Measurements from ENCODE around the gene SUSD5. TPM values are rescaled to one million over a fixed set of nuclear protein-coding genes. Genes with fewer than 3 reads are reported as not detected.
A peak's percentile ranks its signal among the peaks of the same experiment; 100 is the strongest.

SUSD5 gene
- under 1 TPM; 0.60 to 0.82 TPM for total RNA-seq
- long read RNA-seq, full-length matches to known transcripts, result 1 of 1 reads
- long read RNA-seq, partial matches to known transcripts, result 0 of 1 reads
- long read RNA-seq, other reads (novel, unspliced or antisense), result 0 of 1 reads

GRCh38 chr3:33218446-33219174 is at the start of gene SUSD5:
SUSD5 (minus strand) TSS chr3:33218810; CDS start chr3:33218797, 13 bp downstream.
- intact Hi-C loops (cut with DNase I), result no loop called here
- DNase-seq, result no peak

DNA sequence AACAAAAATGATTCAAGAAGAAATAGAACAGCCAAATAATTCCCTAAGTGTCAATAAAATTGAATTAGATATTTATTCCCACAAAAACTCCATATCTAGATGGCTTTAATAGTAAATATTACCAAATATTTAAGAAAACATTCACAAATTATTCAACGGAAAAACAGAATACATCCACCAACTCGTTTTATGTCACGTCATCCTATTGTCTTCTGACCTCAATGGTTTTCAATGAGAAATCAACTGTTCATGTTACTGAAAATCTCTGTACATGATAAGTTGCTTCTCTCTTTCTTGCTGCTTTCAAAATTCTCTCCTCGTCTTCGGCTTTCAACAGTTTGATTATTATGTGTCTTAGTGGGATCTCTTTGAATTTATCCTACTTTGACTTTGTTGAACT is 41.5 kb upstream of the SUSD5 start:
- intact Hi-C loops (cut with DNase I), result no loop called here
- no peak for DNase-seq
- no peak for ATAC-seq

More at GRCh38 chr3:33218446-33219174, at the start of gene SUSD5:
- ATAC-seq, result peak; percentile 73 to 84

GRCh38 chr3:33256249-33256648 is 37.6 kb upstream of the SUSD5 start:
- DNase-seq, result no peak
- no peak for ATAC-seq
- intact Hi-C loops (cut with DNase I), result no loop called here

GRCh38 chr3:33250712-33251111 is 32.1 kb upstream of the SUSD5 start:
- ATAC-seq (no peak), DNase-seq (no peak)
- intact Hi-C loops (cut with DNase I), result no loop called here

GRCh38 chr3:33246786-33247185 is 28.2 kb upstream of the SUSD5 start:
- no peak for DNase-seq
- intact Hi-C loops (cut with DNase I), result no loop called here
- no peak for ATAC-seq

DNA sequence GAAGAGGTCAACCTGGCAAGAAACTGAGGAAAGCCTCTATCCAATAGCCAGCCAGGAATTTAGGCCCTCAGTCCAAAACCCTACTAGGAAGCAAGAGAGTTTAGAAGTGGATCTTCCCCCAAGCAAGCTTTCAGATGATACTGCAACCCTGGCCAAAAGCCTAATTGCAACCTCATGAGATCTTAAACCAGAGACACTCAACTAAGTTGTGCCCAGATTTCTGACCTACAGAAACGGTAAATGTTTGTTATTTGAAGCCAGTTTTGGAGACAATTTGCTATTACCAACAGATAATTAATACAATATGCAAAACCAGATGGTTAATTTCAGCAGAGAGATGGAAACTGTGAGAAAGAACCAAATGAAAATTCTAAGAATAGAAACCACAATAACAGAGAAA is 21.7 kb upstream of the SUSD5 start:
- ATAC-seq, result no peak
- no peak for DNase-seq
- intact Hi-C loops (cut with DNase I), result no loop called here

GRCh38 chr3:33238923-33239322 is 20.3 kb upstream of the SUSD5 start:
- DNase-seq (no peak), ATAC-seq (no peak)
- intact Hi-C loops (cut with DNase I), result no loop called here

DNA sequence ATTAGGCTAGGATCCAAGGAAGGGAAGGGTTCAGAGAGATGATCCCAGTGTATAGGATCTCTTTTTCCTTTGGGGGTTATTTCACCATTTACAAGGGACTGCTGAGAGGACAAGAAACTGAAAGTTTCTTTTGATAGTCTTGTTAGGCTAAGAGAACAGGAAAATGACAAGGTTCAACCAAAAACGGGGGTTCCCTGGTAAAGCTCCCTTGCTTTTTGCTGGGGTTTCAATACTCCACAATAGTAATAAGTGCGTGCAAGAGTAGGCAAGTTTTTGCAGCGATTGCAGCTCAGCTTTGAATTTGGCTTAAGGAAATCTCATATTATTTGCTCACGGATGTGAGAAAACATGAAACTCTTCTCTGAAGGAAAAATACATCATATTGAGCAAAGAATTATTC is 18.8 kb upstream of the SUSD5 start:
- ATAC-seq (no peak), DNase-seq (no peak)
- intact Hi-C loops (cut with DNase I), result no loop called here

DNA sequence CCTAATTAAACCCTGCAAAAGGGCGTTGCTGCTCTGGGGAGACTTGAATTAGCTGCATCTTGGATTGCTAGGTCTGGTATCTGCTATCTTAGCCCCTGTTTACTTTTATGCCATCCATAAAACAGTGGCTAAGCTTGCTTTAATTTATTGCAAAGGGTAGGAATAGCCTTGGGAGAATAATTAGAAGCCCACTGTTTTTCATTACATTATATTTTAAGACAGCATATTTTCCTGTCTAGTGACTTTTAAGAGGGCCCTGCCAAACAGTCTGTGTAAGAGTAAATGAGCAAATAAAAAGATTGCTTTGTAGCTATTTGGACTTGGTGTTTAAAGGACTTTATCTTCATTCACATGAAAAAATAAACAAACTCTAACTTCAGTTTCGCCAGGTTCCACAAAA is 17.4 kb upstream of the SUSD5 start:
- intact Hi-C loops (cut with DNase I), result no loop called here
- ATAC-seq (no peak), DNase-seq (no peak)

- intact Hi-C loops (cut with DNase I), result no loop called here
- no peak for ATAC-seq
- no peak for DNase-seq
Measured at GRCh38 chr3:33233884-33234283, 15.3 kb upstream of the SUSD5 start.

GRCh38 chr3:33231756-33232465 is 13.3 kb upstream of the SUSD5 start:
- DNase-seq, result no peak
- no peak for ATAC-seq
- intact Hi-C loops (cut with DNase I), result no loop called here

GRCh38 chr3:33229947-33230346 is 11.3 kb upstream of the SUSD5 start:
- intact Hi-C loops (cut with DNase I), result no loop called here
- no peak for DNase-seq
- no peak for ATAC-seq

DNA sequence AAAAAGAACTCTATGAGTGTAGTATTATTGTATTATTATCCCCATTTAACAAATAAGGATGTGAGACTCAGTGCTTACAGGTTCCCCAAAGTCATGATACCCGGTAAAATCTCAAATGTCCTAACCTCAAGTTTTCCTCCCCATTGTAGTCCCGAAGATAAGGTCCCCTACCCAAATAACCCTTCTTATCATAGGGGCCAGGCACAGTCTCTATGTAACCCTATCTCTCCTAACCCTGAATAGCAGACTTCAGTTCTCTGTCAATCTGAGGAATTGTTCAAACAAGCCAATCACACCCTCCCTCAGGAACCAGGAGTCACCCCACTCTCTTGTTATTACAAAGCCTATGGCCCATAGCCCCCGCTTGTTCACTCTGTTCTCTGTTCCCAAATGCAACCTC is 10.5 kb upstream of the SUSD5 start:
- DNase-seq, result no peak
- intact Hi-C loops (cut with DNase I), result no loop called here
- ATAC-seq, result no peak

DNA sequence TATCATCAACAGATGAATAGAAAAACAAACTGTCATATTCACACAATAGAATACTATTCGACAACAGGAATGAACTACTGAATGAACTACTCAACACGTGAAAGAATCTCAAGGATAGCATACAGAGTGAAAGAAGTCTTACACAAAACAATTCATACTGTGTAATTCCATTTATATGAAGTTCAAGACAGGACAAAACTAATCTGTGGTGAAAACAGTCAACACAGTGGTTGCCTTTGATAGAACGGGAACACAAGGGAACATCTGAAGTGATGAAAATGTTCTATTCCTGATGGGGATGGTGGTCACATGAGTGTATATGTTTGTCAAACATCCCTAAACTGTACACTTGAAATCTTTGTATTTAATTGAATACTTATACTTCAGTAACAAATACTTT is 2.6 kb upstream of the SUSD5 start:
- DNase-seq (no peak), ATAC-seq (no peak)
- intact Hi-C loops (cut with DNase I), result no loop called here

DNA sequence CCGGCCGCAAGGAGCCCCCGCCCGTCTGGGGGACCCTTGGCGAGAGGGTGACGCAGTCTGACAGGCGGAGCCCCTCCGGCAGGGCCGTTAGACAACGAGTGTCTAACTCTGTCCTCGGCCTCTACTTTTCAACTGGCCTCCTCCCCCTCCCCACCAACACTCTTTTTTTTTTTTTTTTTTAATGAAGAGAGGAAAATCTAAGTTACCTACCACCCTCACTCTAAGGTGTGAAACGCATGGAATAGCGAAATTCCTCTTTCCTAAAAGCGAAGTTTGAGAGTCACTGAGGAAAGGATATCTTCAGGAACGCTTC is 521 bp upstream of the SUSD5 start:
- DNase-seq, result no peak
- no peak for ATAC-seq
- intact Hi-C loops (cut with DNase I), result no loop called here

- DNase-seq (no peak), ATAC-seq (no peak)
- intact Hi-C loops (cut with DNase I), result no loop called here
Measured at GRCh38 chr3:33217866-33218445, 654 bp downstream of the SUSD5 start.

GRCh38 chr3:33215739-33216138 is 2.9 kb downstream of the SUSD5 start:
- DNase-seq (no peak), ATAC-seq (no peak)
- intact Hi-C loops (cut with DNase I), result no loop called here

DNA sequence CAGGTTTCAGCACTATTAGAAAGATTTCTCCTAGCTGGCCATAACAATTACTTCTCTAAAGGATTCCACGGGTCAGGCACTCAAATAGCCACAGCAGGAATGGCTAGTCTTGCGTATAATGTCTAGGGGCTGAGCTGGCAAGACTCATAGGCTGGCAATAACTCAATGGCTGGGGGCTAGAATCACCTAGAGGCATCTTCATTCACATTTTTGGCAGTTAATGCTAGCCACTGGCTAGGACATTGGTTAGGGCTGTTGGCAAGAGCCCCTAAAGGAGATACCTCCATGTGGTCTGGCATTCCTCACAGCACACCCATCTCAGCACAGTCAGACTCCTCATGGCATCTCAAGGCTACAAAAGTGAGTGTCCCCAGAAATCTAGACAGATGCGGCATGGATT is 6.2 kb downstream of the SUSD5 start:
- DNase-seq (no peak), ATAC-seq (no peak)
- intact Hi-C loops (cut with DNase I), result no loop called here

DNA sequence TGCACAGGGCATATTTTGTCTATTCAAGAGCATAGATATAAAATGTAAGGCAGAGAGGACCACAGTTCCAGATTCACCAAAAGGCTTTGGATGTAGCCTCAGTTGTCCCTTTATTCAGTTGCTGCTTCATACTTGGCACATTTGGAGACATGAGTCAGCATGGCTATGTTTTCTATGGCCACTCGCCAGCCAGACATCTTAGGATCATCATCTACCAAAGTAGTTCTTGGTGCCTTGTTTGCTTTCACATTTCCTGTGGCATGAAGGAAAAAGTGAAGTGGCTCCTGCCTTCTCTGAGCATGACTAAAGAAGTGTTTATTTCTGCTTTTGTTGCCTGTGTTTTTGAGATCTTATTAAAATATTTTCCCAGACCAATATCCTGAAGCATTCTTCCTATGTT is 7.2 kb downstream of the SUSD5 start:
- intact Hi-C loops (cut with DNase I), result no loop called here
- DNase-seq (no peak), ATAC-seq (no peak)

- ATAC-seq (no peak), DNase-seq (no peak)
- intact Hi-C loops (cut with DNase I), result no loop called here
Measured at GRCh38 chr3:33209357-33209756, 9.3 kb downstream of the SUSD5 start.
